ENCODE data around the gene GRK3.

DNA sequence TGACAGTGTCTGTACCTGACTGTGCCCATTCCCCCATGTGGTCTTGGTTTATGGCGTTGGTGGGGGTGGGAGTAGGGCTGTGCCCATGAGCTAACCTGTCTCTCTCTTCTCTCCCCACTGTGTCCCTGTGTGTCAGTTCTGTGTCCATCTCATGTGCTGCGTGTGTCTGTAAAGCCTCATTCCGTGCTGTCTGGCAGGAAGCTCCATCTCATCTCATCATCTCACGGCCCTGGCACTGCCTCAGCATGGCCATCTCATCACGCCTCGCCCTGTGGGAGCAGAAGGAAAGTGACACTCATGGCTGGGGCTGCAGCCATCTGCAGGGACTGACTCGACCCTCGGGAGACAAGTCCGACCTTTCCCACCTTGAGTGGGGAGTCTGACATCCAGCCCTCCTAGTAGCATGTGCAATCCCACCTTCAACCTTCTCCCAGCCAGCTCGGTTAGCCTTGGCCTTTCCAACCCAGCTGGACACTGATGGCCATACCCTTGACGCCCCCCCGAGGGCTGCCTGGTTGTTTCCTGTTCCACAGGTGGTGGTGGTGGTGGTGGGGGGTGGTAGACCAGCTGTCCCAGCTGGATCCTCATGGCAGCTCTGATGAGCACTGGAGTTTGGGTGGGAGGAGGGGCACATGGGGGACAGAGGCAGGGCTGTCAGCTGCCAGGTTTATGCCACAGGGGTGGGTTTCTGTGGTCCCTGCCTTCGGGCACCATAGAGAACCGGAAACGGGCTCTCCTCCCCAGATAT is 196.5 kb downstream of the GRK3 start:
- TF ChIP-seq BHLHE40 (IDR thresholded peaks at IDR 0.05; ENCODE audit: borderline replicate concordance) (no peak), ELF4 (IDR thresholded peaks at IDR 0.05) (no peak), FOXM1 (IDR thresholded peaks at IDR 0.05; ENCODE audit: borderline replicate concordance) (no peak)
